ENCODE data around the gene ADAMTS16. TPM values are rescaled to one million over a fixed set of nuclear protein-coding genes. Genes with fewer than 3 reads are reported as not detected.

The ADAMTS16 gene
- total and polyA plus RNA-seq, 12 donors: 0.01 to 0.47 (median 0.12) TPM; not detected in 6

GRCh38 chr5:5182508-5183188, 42.5 kb downstream of the ADAMTS16 start:
- 30 to 35% methylated on average over 5 of the region's 5 CpGs for WGBS, 2 donors
- Histone ChIP-seq H3K4me3 (no peak overlapping the region), H3K9me3 (no peaks in the 10 kb centered on the region), H3K27ac (no peak overlapping the region), H3K36me3 (no peaks in the 10 kb centered on the region), H3K4me1 (no peaks in the 10 kb centered on the region), H3K27me3 (peaks cover 0 to 43% (median 18%) of the 10 kb centered on the region in 7 donors)
- intact Hi-C loops (cut with DNase I): no loop called here
- DNase-seq (no peak), ATAC-seq (no peak)
- TF ChIP-seq CTCF (IDR thresholded peaks at IDR 0.05): no peak

DNA sequence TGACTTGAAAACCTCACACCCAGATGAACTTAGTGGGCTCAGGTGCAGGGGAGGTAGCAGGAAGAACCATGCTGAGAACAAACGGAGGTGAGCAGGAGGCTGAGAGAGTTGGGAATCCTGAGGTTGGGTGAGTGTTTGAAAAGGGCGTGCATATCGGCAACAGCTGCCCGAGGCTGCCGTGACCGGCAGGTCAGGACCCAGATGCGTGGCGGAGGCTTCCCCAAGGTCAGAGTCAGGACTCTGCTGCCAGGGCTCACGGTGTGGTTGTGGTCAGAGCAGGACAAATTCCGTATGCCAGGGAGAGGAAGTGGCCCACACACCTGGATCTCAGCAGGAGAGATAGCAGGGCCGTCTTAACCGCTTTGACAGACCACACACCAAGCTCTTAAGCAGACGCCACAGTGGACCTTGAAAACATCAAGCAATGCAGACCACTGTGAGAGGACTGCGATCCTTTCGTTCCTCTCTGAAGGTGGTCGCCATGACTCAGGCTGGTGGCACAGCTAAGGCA, 43.1 kb downstream of the ADAMTS16 start:
- H3K4me1 ChIP-seq: no peaks in the 10 kb centered on the region
- H3K27ac ChIP-seq: no peak overlapping the region
- H3K4me3 ChIP-seq: no peak overlapping the region
- WGBS, 2 donors: 16 to 17% methylated on average over 16 of the region's 16 CpGs
- intact Hi-C loops (cut with DNase I): no loop called here
- H3K9me3 ChIP-seq: no peaks in the 10 kb centered on the region
- ATAC-seq (no peak), DNase-seq (no peak)
- H3K27me3 ChIP-seq: peaks cover 0 to 43% (median 18%) of the 10 kb centered on the region in 7 donors
- H3K36me3 ChIP-seq: no peaks in the 10 kb centered on the region
- TF ChIP-seq CTCF (IDR thresholded peaks at IDR 0.05): no peak

DNA sequence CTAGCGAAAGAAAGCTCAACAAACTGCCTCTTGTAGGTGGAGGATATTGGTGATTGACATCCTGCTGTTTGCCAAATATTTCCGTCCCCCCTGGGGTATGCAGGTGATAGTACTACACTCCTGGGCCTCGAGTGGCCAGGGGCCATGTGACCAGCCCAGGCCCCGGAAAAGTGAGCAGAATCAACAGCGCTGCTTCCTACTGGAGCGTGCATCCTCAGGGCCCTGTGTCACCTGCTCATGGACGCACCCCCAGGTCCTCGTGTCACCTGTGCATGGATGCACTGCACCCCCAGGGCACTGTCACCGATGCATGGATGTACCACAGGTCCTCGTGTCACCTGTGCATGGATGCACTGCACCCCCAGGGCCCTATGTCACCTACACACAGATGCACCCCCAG, 43.8 kb downstream of the ADAMTS16 start:
- Histone ChIP-seq H3K27ac (no peak overlapping the region), H3K9me3 (no peaks in the 10 kb centered on the region), H3K36me3 (no peaks in the 10 kb centered on the region), H3K27me3 (peaks cover 0 to 43% (median 18%) of the 10 kb centered on the region in 7 donors), H3K4me1 (no peaks in the 10 kb centered on the region), H3K4me3 (no peak overlapping the region)
- 71 to 73% methylated on average over 10 of the region's 10 CpGs for WGBS, 2 donors
- intact Hi-C loops (cut with DNase I): no loop called here
- DNase-seq (no peak), ATAC-seq (no peak)
- TF ChIP-seq CTCF (IDR thresholded peaks at IDR 0.05): no peak

- Histone ChIP-seq H3K36me3 (no peaks in the 10 kb centered on the region), H3K4me3 (no peak overlapping the region), H3K4me1 (no peaks in the 10 kb centered on the region), H3K27ac (no peak overlapping the region), H3K27me3 (peaks cover 0 to 16% (median 4%) of the 10 kb centered on the region in 7 donors), H3K9me3 (no peaks in the 10 kb centered on the region)
- intact Hi-C loops (cut with DNase I): no loop called here
- no peak for TF ChIP-seq CTCF (IDR thresholded peaks at IDR 0.05)
- WGBS, 2 donors: 66 to 72% methylated on average over 11 of the region's 11 CpGs
- no peak for ATAC-seq
- DNase-seq: no peak
Measured at GRCh38 chr5:5188376-5189050, 48.4 kb downstream of the ADAMTS16 start.
